H1 (cell line): ENCODE data around the gene MOB1B. TPM values are rescaled to one million over a fixed set of nuclear protein-coding genes. Genes with fewer than 3 reads are reported as not detected.

Experiments used
- CTCF ChIA-PET: fragments of 300-600 bp; sonication (Branson Sonifier 250); formaldehyde crosslinking; loops from one replicate; lab custom pipeline; 2021; ENCODE audit not compliant: partially characterized antibody; lab: Charles Lee
- POLR2A ChIA-PET: fragments of 300-600 bp; sonication (Branson Sonifier 250); formaldehyde crosslinking; loops from one replicate; lab custom pipeline; 2021; ENCODE audit warnings: inconsistent platforms; ENCODE audit not compliant: partially characterized antibody; lab: Charles Lee
- DNase-seq, 2 experiments: peaks; one replicate each; pipeline versions ENCODE4 v3.0.0 to v3.0.0-alpha.2; 2010 to 2022; ENCODE audit warnings: low spot score in 2 of 2, low read depth in 1 of 2, mixed read lengths in 1 of 2
- FAIRE-seq: peaks from 2 replicates; lab custom pipeline; 2011; peaks lifted over from hg19 to GRCh38; lab: Jason Lieb, UNC
- H2AFZ ChIP-seq: 2 replicates; pipeline ENCODE4 v1.8.1; 2012; ENCODE audit warnings: low read length, inconsistent platforms
- H2AK5ac ChIP-seq: 2 replicates; pipeline ENCODE4 v1.6.1; 2013; ENCODE audit warnings: low read depth, low read length
- H2BK120ac ChIP-seq: replicated peaks from 2 replicates; pipeline ENCODE3; 2013; ENCODE audit warnings: low read depth, low read length, inconsistent platforms
- H2BK12ac ChIP-seq: 2 replicates; pipeline ENCODE4 v1.6.1; 2013; ENCODE audit warnings: low read depth, low read length
- H2BK15ac ChIP-seq: 2 replicates; pipeline ENCODE4 v1.6.1; 2013; ENCODE audit warnings: low read length
- H2BK20ac ChIP-seq: 2 replicates; pipeline ENCODE4 v1.6.1; 2013; ENCODE audit warnings: low read length
- H2BK5ac ChIP-seq: 2 replicates; pipeline ENCODE4 v1.6.1; 2013; ENCODE audit warnings: low read depth, low read length
- H3K14ac ChIP-seq: 2 replicates; pipeline ENCODE4 v1.6.1; 2013; ENCODE audit warnings: inconsistent platforms; ENCODE audit not compliant: insufficient read length
- H3K18ac ChIP-seq: 2 replicates; pipeline ENCODE4 v1.6.1; 2013; ENCODE audit warnings: low read length; ENCODE audit errors: extremely low read depth
- H3K23ac ChIP-seq: 2 replicates; pipeline ENCODE4 v1.6.1; 2013; ENCODE audit warnings: inconsistent platforms; ENCODE audit not compliant: insufficient read length
- H3K23me2 ChIP-seq: 2 replicates; pipeline ENCODE4 v1.6.1; 2013; ENCODE audit warnings: low read depth, low read length
- H3K27ac ChIP-seq: 2 replicates; pipeline ENCODE4 v1.6.1; 2011; ENCODE audit warnings: low read depth, low read length, inconsistent platforms
- H3K27me3 ChIP-seq, 4 experiments: replicated peaks in 1 of 4; 1 replicate in 1 of 4; 2 replicates in 3 of 4; pipeline versions ENCODE4 v1.6.1 to v1.8.1; 2011 to 2013; ENCODE audit warnings: low read length in 3 of 4, mild to moderate bottlenecking in 3 of 4, inconsistent platforms in 2 of 4, mixed read lengths in 2 of 4, moderate library complexity in 1 of 4; ENCODE audit not compliant: control insufficient read depth in 3 of 4, insufficient read depth in 3 of 4; ENCODE audit errors: extremely low read depth in 1 of 4
- H3K36me3 ChIP-seq, 4 experiments: 2 replicates each; pipeline versions ENCODE4 v1.6.1 to v1.8.1; 2011 to 2013; ENCODE audit warnings: mild to moderate bottlenecking in 4 of 4, low read length in 3 of 4, moderate library complexity in 2 of 4, control low read depth in 1 of 4, inconsistent platforms in 1 of 4; ENCODE audit not compliant: insufficient read depth in 4 of 4, control insufficient read depth in 2 of 4
- H3K4ac ChIP-seq: replicated peaks from 2 replicates; pipeline ENCODE3; 2013; ENCODE audit warnings: low read length, low read depth, mixed read lengths, inconsistent platforms; ENCODE audit not compliant: insufficient read length
- H3K4me1 ChIP-seq, 4 experiments: replicated peaks in 1 of 4; 1 replicate in 1 of 4; 2 replicates in 3 of 4; pipeline versions ENCODE4 v1.6.1 to v1.8.1; 2011 to 2013; ENCODE audit warnings: low read length in 3 of 4, inconsistent platforms in 2 of 4, mixed read lengths in 1 of 4; ENCODE audit not compliant: insufficient read depth in 4 of 4, control insufficient read depth in 3 of 4
- H3K4me2 ChIP-seq, 2 experiments: 2 replicates each; pipeline versions ENCODE4 v1.6.1 to v1.8.1; 2011 to 2013; ENCODE audit warnings: low read depth in 2 of 2, low read length in 2 of 2, control low read depth in 1 of 2, inconsistent platforms in 1 of 2, mild to moderate bottlenecking in 1 of 2; ENCODE audit not compliant: insufficient read depth in 1 of 2
- H3K4me3 ChIP-seq, 4 experiments: fragments of 200-600, 300-600 bp in 1 of 4; sonication (generic), shearing (Covaris generic), sonication (Bioruptor Twin) in 1 of 4; 2 replicates each; pipeline versions ENCODE4 v1.5.1 to v1.8.1; 2011 to 2016; ENCODE audit warnings: low read length in 4 of 4, low read depth in 3 of 4, control low read depth in 2 of 4, inconsistent platforms in 2 of 4, mild to moderate bottlenecking in 2 of 4, mixed read lengths in 1 of 4, moderate library complexity in 1 of 4; ENCODE audit not compliant: insufficient read depth in 2 of 4; ENCODE audit errors: extremely low read depth in 1 of 4
- H3K56ac ChIP-seq: replicated peaks from 2 replicates; pipeline ENCODE3; 2013; ENCODE audit warnings: low read depth, mild to moderate bottlenecking, mixed read lengths, low read length, inconsistent platforms; ENCODE audit not compliant: insufficient read length
- H3K79me1 ChIP-seq: 2 replicates; pipeline ENCODE4 v1.6.1; 2013; ENCODE audit warnings: low read depth, low read length, control low read depth
- H3K79me2 ChIP-seq, 2 experiments: 2 replicates each; pipeline versions ENCODE4 v1.6.1 to v1.8.1; 2012 to 2013; ENCODE audit warnings: low read length in 2 of 2, mild to moderate bottlenecking in 2 of 2, inconsistent platforms in 1 of 2; ENCODE audit not compliant: insufficient read depth in 2 of 2, control insufficient read depth in 1 of 2
- H3K9ac ChIP-seq, 4 experiments: replicated peaks in 1 of 4; 1 replicate in 1 of 4; 2 replicates in 3 of 4; pipeline versions ENCODE4 v1.6.1 to v1.8.1; 2011 to 2013; ENCODE audit warnings: low read depth in 3 of 4, low read length in 3 of 4, control low read depth in 2 of 4, mild to moderate bottlenecking in 2 of 4, moderate library complexity in 2 of 4, inconsistent platforms in 1 of 4; ENCODE audit errors: extremely low read depth in 1 of 4
- H3K9me3 ChIP-seq, 2 experiments: 2 replicates each; pipeline versions ENCODE4 v1.6.1 to v1.8.1; 2012 to 2013; ENCODE audit warnings: mild to moderate bottlenecking in 2 of 2, moderate library complexity in 2 of 2, control low read depth in 1 of 2, inconsistent platforms in 1 of 2, low read depth in 1 of 2, low read length in 1 of 2, mixed read lengths in 1 of 2; ENCODE audit not compliant: insufficient read depth in 2 of 2
- H4K20me1 ChIP-seq, 2 experiments: replicated peaks in 1 of 2; 2 replicates each; pipeline versions ENCODE3 to v1.8.1; 2011 to 2013; ENCODE audit warnings: inconsistent platforms in 2 of 2, low read length in 2 of 2, mild to moderate bottlenecking in 1 of 2; ENCODE audit not compliant: insufficient read depth in 2 of 2, control insufficient read depth in 1 of 2
- H4K5ac ChIP-seq: 2 replicates; pipeline ENCODE4 v1.6.1; 2013; ENCODE audit warnings: low read length, low read depth, mixed read lengths, inconsistent platforms; ENCODE audit not compliant: insufficient read length
- H4K8ac ChIP-seq: 2 replicates; pipeline ENCODE4 v1.8.0; 2013; ENCODE audit warnings: mild to moderate bottlenecking, moderate library complexity, low read length, inconsistent platforms; ENCODE audit not compliant: insufficient read depth; ENCODE audit errors: extremely low read depth
- H4K91ac ChIP-seq: replicated peaks from 2 replicates; pipeline ENCODE3; 2013; ENCODE audit warnings: low read length, mixed read lengths, inconsistent platforms; ENCODE audit not compliant: insufficient read length
- KDM4A ChIP-seq: IDR thresholded peaks from one replicate; pipeline ENCODE4 v1.7.1; 2012; ENCODE audit warnings: low read depth, mild to moderate bottlenecking, moderate library complexity, low read length, inconsistent platforms; ENCODE audit not compliant: severe bottlenecking
- KDM5A ChIP-seq: fragments of 200-600 bp; IDR thresholded peaks from 2 replicates; pipeline ENCODE4 v1.7.1; 2012; ENCODE audit warnings: mild to moderate bottlenecking, low read length, inconsistent platforms, mixed read lengths
- RFX5 ChIP-seq: IDR thresholded peaks from 2 replicates; pipeline ENCODE4 v1.6.1; 2011; ENCODE audit warnings: low read depth, low read length, improper control_type of control experiment, borderline replicate concordance
- TEAD4 ChIP-seq: IDR thresholded peaks from 2 replicates; pipeline ENCODE4 v1.6.1; 2012; ENCODE audit warnings: low read depth, low read length, inconsistent platforms, mixed read lengths
- polyA plus RNA-seq, 7 experiments: library from polyadenylated mRNA; depleted of rRNA in 3 of 7; stranded (reverse) in 5 of 7; unstranded in 2 of 7; fragments of >200 nt in 5 of 7; fragments of 200-250 nt in 2 of 7; gene quantifications; 1 replicate in 5 of 7; 2 replicates in 1 of 7; 4 replicates in 1 of 7; pipeline versions ENCODE4 v1.2.1 to v1.2.3, GENCODE V29; 2011 to 2013; ENCODE audit warnings: missing spikeins in 2 of 7, mixed read lengths in 2 of 7
- total RNA-seq: library from RNA; stranded (reverse); fragmentation: NEBNext Ultra II Directional; extraction: Animal tissue kit (Norgen Biotek cat#: 25700); gene quantifications from 2 replicates; pipeline ENCODE4 v1.2.1, GENCODE V29; 2021

The MOB1B gene
- total and polyA plus RNA-seq, 2 of the 8 experiments (the other 6 are each of a cell fraction or from before 2014, with no cell fraction given), result 3.8 to 33.5 TPM

DNA sequence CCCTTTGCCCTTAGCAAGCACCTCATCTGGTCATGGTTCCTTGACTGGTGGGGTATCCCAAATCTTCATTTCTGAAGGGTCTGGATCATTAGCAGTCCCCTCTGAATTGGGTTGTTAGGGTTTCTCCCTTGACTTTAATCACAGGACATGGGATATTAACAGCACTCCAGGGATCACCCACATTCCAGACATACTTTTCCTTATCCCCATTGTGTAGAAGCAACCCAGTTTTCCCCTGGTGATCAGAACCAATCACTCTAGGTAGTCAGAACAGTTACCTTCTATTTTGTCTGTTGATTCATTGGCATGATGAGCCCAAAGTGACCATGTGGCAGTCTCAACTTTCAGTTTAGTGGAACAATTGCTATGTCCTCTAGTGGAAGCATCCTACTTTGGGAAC is 33.4 kb upstream of the MOB1B start:
- Histone ChIP-seq H3K56ac (no peak overlapping the region), H3K27ac (no peak overlapping the region), H2BK5ac (peak overlapping the region; percentile 63; the same call in 1 of the 2 replicates), H2BK12ac (no peak overlapping the region), H2AK5ac (no peak overlapping the region), H4K20me1 (no peaks in the 10 kb centered on the region), H2AFZ (peak overlapping the region; percentile 73; the same call in 1 of the 2 replicates), H3K18ac (no peak overlapping the region), H3K4me1 (peaks cover 0 to 4% (median 3%) of the 10 kb centered on the region in 4 experiments; a peak in 4 of 7 replicates), H3K4me2 (peak overlapping the region; percentile 20 to 40; a peak in 2 of 4 replicates), H2BK20ac (no peak overlapping the region), H3K9me3 (no peaks in the 10 kb centered on the region), H3K79me1 (no peaks in the 10 kb centered on the region), H3K36me3 (no peaks in the 10 kb centered on the region), H3K14ac (no peak overlapping the region), H4K8ac (no peak overlapping the region), H3K4ac (no peak overlapping the region), H3K23me2 (no peaks in the 10 kb centered on the region), H3K23ac (no peak overlapping the region), H2BK120ac (no peak overlapping the region), H2BK15ac (no peak overlapping the region), H4K91ac (no peak overlapping the region), H3K79me2 (no peaks in the 10 kb centered on the region), H3K9ac (no peak overlapping the region; a peak in 1 of 7 replicates), H3K4me3 (no peak overlapping the region), H4K5ac (no peak overlapping the region), H3K27me3 (no peaks in the 10 kb centered on the region; a peak in 1 of 7 replicates)
- DNase-seq (no peak), FAIRE-seq (peak; percentile 75)
- ChIA-PET POLR2A (no interaction called here), CTCF (no interaction called here)
- peak; percentile 75; the same call in 1 of the 2 replicates for TF ChIP-seq TEAD4
- no peak for TF ChIP-seq KDM4A
- TF ChIP-seq KDM5A, result no peak
- TF ChIP-seq RFX5, result no peak
